ENCODE data around the gene CCDC160.

The CCDC160 gene

DNA sequence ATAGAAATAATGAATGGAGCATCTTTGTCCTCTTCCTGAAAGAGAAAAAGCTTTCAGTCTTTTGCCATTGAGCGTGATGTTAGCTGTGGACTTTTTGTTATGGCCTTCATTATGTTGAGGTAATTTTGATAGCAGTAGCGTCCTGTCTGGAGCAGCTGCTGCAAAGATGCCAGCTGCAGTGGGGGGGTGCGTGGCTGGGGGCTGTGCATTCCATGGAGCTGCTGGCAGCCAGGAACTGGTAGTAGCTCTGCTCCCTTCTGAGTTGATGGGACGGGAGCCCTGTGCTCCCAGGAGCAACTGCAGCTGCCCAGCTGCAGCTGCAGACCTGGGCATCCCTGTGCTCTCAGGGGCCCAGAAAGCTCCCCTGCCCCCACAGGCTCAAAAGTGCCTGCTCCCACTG, 50.4 kb downstream of the CCDC160 start:
- Histone ChIP-seq H3K9ac (ENCODE audit: low read depth in 1 of 2, low read length in 2 of 2) (no peak overlapping the region), H3K4me3 (ENCODE audit: low read depth in 1 of 2, low read length in 2 of 2) (no peak overlapping the region), H3K36me3 (ENCODE audit: control insufficient read depth in 1 of 2, insufficient read depth in 2 of 2, low read length in 2 of 2) (no peaks in the 10 kb centered on the region), H3K27me3 (ENCODE audit: control insufficient read depth in 1 of 2, insufficient read depth in 2 of 2, low read length in 2 of 2) (no peaks in the 10 kb centered on the region), H3K4me1 (ENCODE audit: control insufficient read depth in 1 of 2, insufficient read depth in 2 of 2, low read length in 2 of 2) (no peaks in the 10 kb centered on the region), H3K27ac (ENCODE audit: low read depth, low read length) (no peak overlapping the region), H3K9me3 (ENCODE audit: control insufficient read depth in 1 of 2, low read length in 2 of 2) (no peaks in the 10 kb centered on the region)

DNA sequence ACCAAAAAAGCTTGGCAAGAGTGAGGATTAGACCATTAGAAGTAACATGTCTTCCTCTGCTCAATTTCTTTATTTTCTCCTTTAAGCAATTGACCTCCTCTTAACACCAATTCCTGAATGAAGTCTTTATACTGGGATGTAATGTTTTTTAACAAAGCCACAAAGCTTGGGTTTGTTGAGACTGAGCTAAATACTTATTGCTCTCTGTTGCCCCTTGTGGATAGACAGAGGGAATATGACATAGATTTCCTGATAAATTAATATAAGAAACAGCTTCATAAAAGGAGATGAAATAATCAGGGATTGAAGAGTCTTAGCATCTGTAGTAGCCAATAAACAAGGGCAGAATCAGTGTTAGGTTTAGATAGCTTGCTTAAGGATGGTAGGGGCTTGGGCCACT, 57.6 kb downstream of the CCDC160 start:
- H3K9me3 ChIP-seq (ENCODE audit: control insufficient read depth in 1 of 2, low read length in 2 of 2), result no peaks in the 10 kb centered on the region

More for the DNA sequence above, 57.6 kb downstream of the CCDC160 start:
- Histone ChIP-seq H3K27ac (ENCODE audit: low read depth, low read length) (no peak overlapping the region), H3K27me3 (ENCODE audit: control insufficient read depth in 1 of 2, insufficient read depth in 2 of 2, low read length in 2 of 2) (no peaks in the 10 kb centered on the region), H3K4me3 (ENCODE audit: low read depth in 1 of 2, low read length in 2 of 2) (no peak overlapping the region), H3K9ac (ENCODE audit: low read depth in 1 of 2, low read length in 2 of 2) (no peak overlapping the region), H3K4me1 (ENCODE audit: control insufficient read depth in 1 of 2, insufficient read depth in 2 of 2, low read length in 2 of 2) (no peaks in the 10 kb centered on the region), H3K36me3 (ENCODE audit: control insufficient read depth in 1 of 2, insufficient read depth in 2 of 2, low read length in 2 of 2) (no peaks in the 10 kb centered on the region)
